Placental epithelial cell (primary cell): ENCODE results near the gene CDCA5. TPM values are rescaled to one million over a fixed set of nuclear protein-coding genes. Genes with fewer than 3 reads are reported as not detected.

ENCODE experiments used
- small RNA-seq: library from RNA; depleted of rRNA; stranded (forward); fragments of <200 nt; gene quantifications from one replicate; pipeline ENCODE3, GENCODE V24; 2012
- total RNA-seq: library from RNA; depleted of rRNA; stranded (reverse); fragments of >200 nt; gene quantifications from 2 replicates; pipeline ENCODE4 v1.2.3, GENCODE V29; 2012

CDCA5 gene
- total RNA-seq, result 3.6 and 4.3 TPM in 2 replicates

GRCh38 chr11:65083834-65084597 is at the start of gene CDCA5, which contains the start of gene ZFPL1:
CDCA5 (minus strand) TSS chr11:65084040; CDS start chr11:65083978, 62 bp downstream.
ZFPL1 (plus strand) TSS chr11:65084222; CDS start chr11:65084699, 477 bp downstream.

GRCh38 chr11:65121865-65122696 is 38.2 kb upstream of the CDCA5 start, which contains the start of the genes FAU and MRPL49:
FAU (minus strand) TSS chr11:65122134; CDS start chr11:65121813, 321 bp downstream.
MRPL49 (plus strand) TSS chr11:65122321; CDS start chr11:65122347, 26 bp downstream.

GRCh38 chr11:65117206-65118096 is 33.6 kb upstream of the CDCA5 start, which contains the start of gene ZNHIT2:
ZNHIT2 (minus strand) TSS chr11:65117701; CDS start chr11:65117653, 48 bp downstream.

GRCh38 chr11:65111744-65112545 is 28.1 kb upstream of the CDCA5 start, which contains the start of gene TM7SF2:
TM7SF2 (plus strand) TSS chr11:65111872; CDS start chr11:65112016, 144 bp downstream.

GRCh38 chr11:65095974-65096806 is 12.3 kb upstream of the CDCA5 start, which contains the start of gene VPS51:
VPS51 (plus strand) TSS chr11:65096214; CDS start chr11:65096251, 37 bp downstream.

GRCh38 chr11:65058419-65059054 is 25.3 kb downstream of the CDCA5 start, which contains the start of gene NAALADL1:
NAALADL1 (minus strand) TSS chr11:65058553; CDS start chr11:65058521, 32 bp downstream.

GRCh38 chr11:65040847-65041622 is 42.8 kb downstream of the CDCA5 start, which contains the start of gene SAC3D1:
SAC3D1 (plus strand) TSS chr11:65041210; CDS start chr11:65041293, 83 bp downstream.

Small RNAs within 50 kb of the gene (small RNA-seq; reads per million reads assigned to genes)
- gene SNX15, result 0.12 reads per million

Other genes starting within 250 kb of the CDCA5 start
- 31.0 and 37.3 TPM in 2 replicates for gene CDC42BPG, start 239.4 kb downstream of the CDCA5 start, total RNA-seq
- 69.1 and 238 TPM in 2 replicates for gene EHD1, start 205.4 kb downstream of the CDCA5 start, total RNA-seq
- gene ATG2A, start 166.8 kb downstream of the CDCA5 start, total RNA-seq, result 18.8 and 28.5 TPM in 2 replicates
- gene PPP2R5B, start 159.4 kb downstream of the CDCA5 start, total RNA-seq, result 10.2 and 16.7 TPM in 2 replicates
- gene GPHA2, start 148.1 kb downstream of the CDCA5 start, total RNA-seq, result not detected in 2 replicates
- not detected in 2 replicates for gene MAJIN, start 111.9 kb downstream of the CDCA5 start, total RNA-seq
- gene BATF2, start 87.1 kb downstream of the CDCA5 start, total RNA-seq, result not detected in 2 replicates
- gene ARL2, start 69.9 kb downstream of the CDCA5 start, total RNA-seq, result 89.9 and 96.4 TPM in 2 replicates
- 14.1 and 21.4 TPM in 2 replicates for gene SNX15, start 56.6 kb downstream of the CDCA5 start, total RNA-seq
- gene SAC3D1, start 42.8 kb downstream of the CDCA5 start, total RNA-seq, result 27.3 and 27.5 TPM in 2 replicates
- gene NAALADL1, start 25.5 kb downstream of the CDCA5 start, total RNA-seq, result 14.3 and 27.5 TPM in 2 replicates
- gene ZFPL1, start 182 bp upstream of the CDCA5 start, total RNA-seq, result 45.9 and 70.3 TPM in 2 replicates
- gene VPS51, start 12.2 kb upstream of the CDCA5 start, total RNA-seq, result 196 and 371 TPM in 2 replicates
- gene TM7SF2, start 27.8 kb upstream of the CDCA5 start, total RNA-seq, result 18.5 and 26.9 TPM in 2 replicates
- gene ZNHIT2, start 33.7 kb upstream of the CDCA5 start, total RNA-seq, result 12.6 and 14.5 TPM in 2 replicates
- 163 and 287 TPM in 2 replicates for gene FAU, start 38.1 kb upstream of the CDCA5 start, total RNA-seq
- gene MRPL49, start 38.3 kb upstream of the CDCA5 start, total RNA-seq, result 35.7 and 78.1 TPM in 2 replicates
- 20.0 and 53.9 TPM in 2 replicates for gene SYVN1, start 50.5 kb upstream of the CDCA5 start, total RNA-seq
- gene SPDYC, start 86.2 kb upstream of the CDCA5 start, total RNA-seq, result not detected in 2 replicates
- gene CAPN1, start 97.9 kb upstream of the CDCA5 start, total RNA-seq, result 197 and 486 TPM in 2 replicates
- gene POLA2, start 177.9 kb upstream of the CDCA5 start, total RNA-seq, result 5.0 and 6.3 TPM in 2 replicates
- 3.1 and 23.2 TPM in 2 replicates for gene CDC42EP2, start 230.8 kb upstream of the CDCA5 start, total RNA-seq
- 44.5 and 64.8 TPM in 2 replicates for gene DPF2, start 249.8 kb upstream of the CDCA5 start, total RNA-seq